Naive B cell (primary cell): ENCODE results near the gene GPS1. TPM values are rescaled to one million over a fixed set of nuclear protein-coding genes. Genes with fewer than 3 reads are reported as not detected.

ENCODE experiments used
- ATAC-seq, 2 donors: fragments of 150-1000 bp; cut with Tn5 transposase; 2 replicates each; pipeline ENCODE4 v1.10.0; 2021; ENCODE audit warnings: low read depth in 2 of 2, mild to moderate bottlenecking in 2 of 2, moderate library complexity in 2 of 2
- DNase-seq: peaks from one replicate; pipeline ENCODE4 v3.0.0; 2022
- H3K27ac Mint-ChIP-seq, 6 donors: one replicate each; pipeline ENCODE4 v1.8.0; 2020 to 2022; ENCODE audit warnings: mild to moderate bottlenecking in 6 of 6, mixed read lengths in 6 of 6, moderate library complexity in 5 of 6, inconsistent platforms in 2 of 6
- H3K27me3 Mint-ChIP-seq, 3 donors: one replicate each; pipeline ENCODE4 v1.8.0; 2021 to 2022; ENCODE audit warnings: mixed read lengths in 3 of 3, mild to moderate bottlenecking in 1 of 3
- H3K36me3 Mint-ChIP-seq, 2 donors: one replicate each; pipeline ENCODE4 v1.8.0; 2020 to 2022; ENCODE audit warnings: mixed read lengths in 2 of 2, inconsistent platforms in 1 of 2, mild to moderate bottlenecking in 1 of 2
- H3K4me1 Mint-ChIP-seq, 3 donors: one replicate each; pipeline ENCODE4 v1.8.0; 2020 to 2022; ENCODE audit warnings: mixed read lengths in 3 of 3, inconsistent platforms in 1 of 3, mild to moderate bottlenecking in 1 of 3, moderate library complexity in 1 of 3
- H3K4me3 Mint-ChIP-seq, 8 donors: one replicate each; pipeline ENCODE4 v1.8.0; 2020 to 2022; ENCODE audit warnings: mild to moderate bottlenecking in 8 of 8, mixed read lengths in 8 of 8, moderate library complexity in 8 of 8, inconsistent platforms in 2 of 8
- H3K9me3 Mint-ChIP-seq, 7 donors: one replicate each; pipeline ENCODE4 v1.8.0; 2020 to 2022; ENCODE audit warnings: mixed read lengths in 7 of 7, mild to moderate bottlenecking in 5 of 7, inconsistent platforms in 2 of 7, moderate library complexity in 1 of 7
- polyA plus RNA-seq, 6 donors: library from polyadenylated mRNA; unstranded; fragments of 300-500 nt; fragmentation: Illumina TruSeq; gene quantifications; one replicate each; pipeline ENCODE4 v1.2.3, GENCODE V29; 2021; ENCODE audit warnings: low read depth in 6 of 6

GPS1 gene
- polyA plus RNA-seq, 6 donors from 2014 or later, result 103 to 138 (median 109) TPM

GRCh38 chr17:82104797-82105416 lies 53.2 kb downstream of the GPS1 start:
- Mint-ChIP-seq H3K4me1 (peaks cover 8 to 30% (median 23%) of the 10 kb centered on the region in 3 donors), H3K36me3 (no peaks in the 10 kb centered on the region)
- ATAC-seq, result no peak

GRCh38 chr17:82105417-82105881 lies 53.8 kb downstream of the GPS1 start:
- H3K27ac Mint-ChIP-seq, result peak overlapping the region in 3 of 6 donors; percentile 69 to 95 (median 89)
- no peak for DNase-seq
- peak overlapping the region in 6 of 8 donors; percentile 12 to 94 (median 92) for H3K4me3 Mint-ChIP-seq
- no peaks in the 10 kb centered on the region for H3K9me3 Mint-ChIP-seq
- peaks cover 8 to 30% (median 19%) of the 10 kb centered on the region in 3 donors for H3K4me1 Mint-ChIP-seq
- ATAC-seq, result no peak
- H3K36me3 Mint-ChIP-seq, result no peaks in the 10 kb centered on the region
- no peaks in the 10 kb centered on the region for H3K27me3 Mint-ChIP-seq

More at GRCh38 chr17:82104797-82105416, 53.2 kb downstream of the GPS1 start:
- Mint-ChIP-seq H3K27ac (peak overlapping the region in 2 of 6 donors; percentile 24 to 66), H3K9me3 (no peaks in the 10 kb centered on the region), H3K4me3 (peak overlapping the region in 7 of 8 donors; percentile 12 to 93 (median 59)), H3K27me3 (no peaks in the 10 kb centered on the region)
- DNase-seq, result no peak

GRCh38 chr17:82105882-82106687 lies 54.4 kb downstream of the GPS1 start:
- Mint-ChIP-seq H3K36me3 (no peaks in the 10 kb centered on the region), H3K4me1 (peaks cover 8 to 30% (median 19%) of the 10 kb centered on the region in 3 donors), H3K27me3 (no peaks in the 10 kb centered on the region), H3K27ac (peak overlapping the region; percentile 89 to 96 (median 92)), H3K4me3 (peak overlapping the region; percentile 92 to 96 (median 93)), H3K9me3 (no peaks in the 10 kb centered on the region)
- ATAC-seq (peak; percentile 93 to 94), DNase-seq (peak; percentile 56)

- Mint-ChIP-seq H3K4me1 (peaks cover 8 to 30% (median 19%) of the 10 kb centered on the region in 3 donors), H3K36me3 (no peaks in the 10 kb centered on the region)
Observed at GRCh38 chr17:82106688-82107305, 55.1 kb downstream of the GPS1 start.

More at GRCh38 chr17:82106688-82107305, 55.1 kb downstream of the GPS1 start:
- Mint-ChIP-seq H3K27me3 (no peaks in the 10 kb centered on the region), H3K9me3 (no peaks in the 10 kb centered on the region), H3K4me3 (peak overlapping the region; percentile 92 to 96 (median 93)), H3K27ac (peak overlapping the region; percentile 89 to 96 (median 92))
- ATAC-seq (peak; percentile 51 to 56), DNase-seq (no peak)

Other genes with a start within 250 kb of the GPS1 start
- not detected for gene GCGR, start 247.7 kb upstream of the GPS1 start, polyA plus RNA-seq
- gene MCRIP1, start 218.6 kb upstream of the GPS1 start, polyA plus RNA-seq, result 100 to 1,000 TPM in 1 of 6 donors, 10 to 100 TPM in 5; 66.2 to 114 (median 77.4) TPM
- gene PPP1R27, start 216.8 kb upstream of the GPS1 start, polyA plus RNA-seq, result under 1 TPM in 2 of 6 donors, not detected in 4; 0.18 to 0.64 TPM
- 100 to 1,000 TPM; 139 to 192 (median 158) TPM for gene P4HB, start 191.4 kb upstream of the GPS1 start, polyA plus RNA-seq
- gene ARHGDIA, start 180.6 kb upstream of the GPS1 start, polyA plus RNA-seq, result 100 to 1,000 TPM in 1 of 6 donors, 10 to 100 TPM in 5; 42.9 to 116 (median 78.3) TPM
- 10 to 100 TPM; 25.5 to 53.9 (median 41.7) TPM for gene ALYREF, start 160.3 kb upstream of the GPS1 start, polyA plus RNA-seq
- gene ANAPC11, start 160.2 kb upstream of the GPS1 start, polyA plus RNA-seq, result 100 to 1,000 TPM; 208 to 260 (median 218) TPM
- under 1 TPM in 1 of 6 donors, not detected in 5; 0.24 TPM for gene NPB, start 149.7 kb upstream of the GPS1 start, polyA plus RNA-seq
- gene PCYT2, start 140.5 kb upstream of the GPS1 start, polyA plus RNA-seq, result 10 to 100 TPM; 19.0 to 28.4 (median 21.2) TPM
- gene SIRT7, start 133.7 kb upstream of the GPS1 start, polyA plus RNA-seq, result 10 to 100 TPM; 23.6 to 41.3 (median 30.6) TPM
- gene MAFG, start 124.2 kb upstream of the GPS1 start, polyA plus RNA-seq, result 1 to 10 TPM; 3.4 to 6.7 (median 4.7) TPM
- gene PYCR1, start 114.6 kb upstream of the GPS1 start, polyA plus RNA-seq, result 1 to 10 TPM; 1.6 to 4.5 (median 2.2) TPM
- not detected for gene MYADML2, start 104.7 kb upstream of the GPS1 start, polyA plus RNA-seq
- not detected for gene NOTUM, start 90.7 kb upstream of the GPS1 start, polyA plus RNA-seq
- 10 to 100 TPM; 20.2 to 31.0 (median 25.0) TPM for gene ASPSCR1, start 74.3 kb upstream of the GPS1 start, polyA plus RNA-seq
- 10 to 100 TPM; 52.6 to 77.6 (median 58.3) TPM for gene CENPX, start 29.0 kb upstream of the GPS1 start, polyA plus RNA-seq
- 1 to 10 TPM; 1.3 to 4.6 (median 2.6) TPM for gene LRRC45, start 28.6 kb upstream of the GPS1 start, polyA plus RNA-seq
- gene RAC3, start 20.2 kb upstream of the GPS1 start, polyA plus RNA-seq, result not detected
- gene DCXR, start 14.2 kb upstream of the GPS1 start, polyA plus RNA-seq, result 100 to 1,000 TPM in 2 of 6 donors, 10 to 100 TPM in 4; 74.0 to 199 (median 98.1) TPM
- gene RFNG, start 87 bp upstream of the GPS1 start, polyA plus RNA-seq, result 1 to 10 TPM; 2.6 to 7.6 (median 4.8) TPM
- 10 to 100 TPM; 52.4 to 86.5 (median 68.2) TPM for gene DUS1L, start 13.9 kb downstream of the GPS1 start, polyA plus RNA-seq
- gene FASN, start 46.3 kb downstream of the GPS1 start, polyA plus RNA-seq, result under 1 TPM in 5 of 6 donors, not detected in 1; 0.05 to 0.75 (median 0.50) TPM
- 10 to 100 TPM; 15.9 to 31.8 (median 26.5) TPM for gene CCDC57, start 160.9 kb downstream of the GPS1 start, polyA plus RNA-seq
- gene SLC16A3, start 177.1 kb downstream of the GPS1 start, polyA plus RNA-seq, result 1 to 10 TPM; 1.9 to 3.6 (median 1.9) TPM
- 10 to 100 TPM; 27.7 to 78.6 (median 63.4) TPM for gene CSNK1D, start 221.8 kb downstream of the GPS1 start, polyA plus RNA-seq